A549 (cell line): ENCODE results near the gene HOXA10. TPM values are rescaled to one million over a fixed set of nuclear protein-coding genes. Genes with fewer than 3 reads are reported as not detected.

Experiments used
- ATAC-seq, 2 experiments: fragments of 200-7000 bp in 1 of 2; fragments of >200 bp in 1 of 2; cut with Nextera tagmentation in 1 of 2; cut with Tn5 transposase in 1 of 2; 3 replicates each; pipeline versions ENCODE4 v1.8.0 to v1.9.1; 2018 to 2020; ENCODE audit warnings: mild to moderate bottlenecking in 1 of 2, moderate library complexity in 1 of 2
- CTCF ChIA-PET: fragments of 300-600 bp; sonication (Branson Sonifier 250); formaldehyde crosslinking; extraction: SDS; loops from one replicate; lab custom pipeline; 2021; ENCODE audit warnings: antibody characterized with exemption, inconsistent platforms; lab: Yijun Ruan, JAX
- POLR2A ChIA-PET: fragments of 350-600 bp; formaldehyde crosslinking; extraction: SDS; loops from one replicate; lab custom pipeline; 2021; ENCODE audit warnings: antibody characterized with exemption, inconsistent platforms; lab: Yijun Ruan, JAX
- DNase-seq, 2 experiments: peaks; one replicate each; pipeline versions ENCODE4 v3.0.0 to v3.0.0-alpha.2; 2011 to 2016; ENCODE audit warnings: low read depth in 1 of 2, low spot score in 1 of 2
- FAIRE-seq: peaks from 2 replicates; lab custom pipeline; 2011; peaks lifted over from hg19 to GRCh38; lab: Jason Lieb, UNC
- H3K27ac ChIP-seq, 2 experiments: fragments of >200 bp; sonication (Bioruptor Twin); formaldehyde crosslinking; 3 replicates each; pipeline ENCODE4 v1.5.1; 2016 to 2017
- H3K4me1 ChIP-seq: fragments of >200 bp; sonication (Bioruptor Twin); formaldehyde crosslinking; 3 replicates; pipeline ENCODE4 v1.6.1; 2016
- H3K4me2 ChIP-seq: fragments of >200 bp; sonication (Bioruptor Twin); formaldehyde crosslinking; 3 replicates; pipeline ENCODE4 v1.6.1; 2016
- H3K4me3 ChIP-seq: fragments of >200 bp; sonication (Bioruptor Twin); formaldehyde crosslinking; 3 replicates; pipeline ENCODE4 v1.5.1; 2016
- H3K9me3 ChIP-seq: fragments of >200 bp; sonication (Bioruptor Twin); formaldehyde crosslinking; 3 replicates; pipeline ENCODE4 v1.6.1; 2016
- ATOH8 ChIP-seq: fragments of 250-450 bp; sonication (Bioruptor Pico); IDR thresholded peaks from 2 replicates; pipeline ENCODE4 v1.5.0; 2020; ENCODE audit warnings: low read depth, mild to moderate bottlenecking, moderate library complexity
- BCL3 ChIP-seq: fragments of >200 bp; sonication (Bioruptor Twin); formaldehyde crosslinking; IDR thresholded peaks from 3 replicates; pipeline ENCODE4 v1.6.1; 2016
- BHLHE40 ChIP-seq: IDR thresholded peaks from 2 replicates; pipeline ENCODE4 v1.6.1; 2012; ENCODE audit warnings: low read depth, low read length, inconsistent platforms
- E2F6 ChIP-seq: IDR thresholded peaks from 2 replicates; pipeline ENCODE4 v1.6.1; 2012; ENCODE audit warnings: low read depth, borderline replicate concordance
- EHMT2 ChIP-seq: fragments of 200-600 bp; sonication (generic); IDR thresholded peaks from 2 replicates; pipeline ENCODE4 v1.6.1; 2016; ENCODE audit warnings: antibody characterized with exemption, low read depth, mild to moderate bottlenecking, moderate library complexity
- FOSB ChIP-seq: fragments of 250-450 bp; sonication (Bioruptor Pico); IDR thresholded peaks from 2 replicates; pipeline ENCODE4 v1.5.0; 2020; ENCODE audit warnings: mild to moderate bottlenecking, moderate library complexity
- FOSL2 ChIP-seq, 2 experiments: fragments of 450-650 bp in 1 of 2; fragments of >200 bp in 1 of 2; sonication (Bioruptor Twin) in 1 of 2; formaldehyde crosslinking; IDR thresholded peaks; 2 replicates each; pipeline versions ENCODE4 v1.5.0 to v1.6.1; 2016 to 2020; ENCODE audit warnings: mild to moderate bottlenecking in 1 of 2, moderate library complexity in 1 of 2
- HDAC2 ChIP-seq: fragments of 200-600 bp; sonication (generic); IDR thresholded peaks from 2 replicates; pipeline ENCODE4 v1.6.1; 2016
- HOXA7 ChIP-seq: fragments of 250-450 bp; sonication (Bioruptor Pico); IDR thresholded peaks from 2 replicates; pipeline ENCODE4 v1.5.0; 2020; ENCODE audit warnings: mild to moderate bottlenecking, moderate library complexity
- HOXB5 ChIP-seq: fragments of 250-450 bp; sonication (Bioruptor Pico); IDR thresholded peaks from 2 replicates; pipeline ENCODE4 v1.5.0; 2020; ENCODE audit warnings: mild to moderate bottlenecking, moderate library complexity
- JUN ChIP-seq, 2 experiments: fragments of >200 bp; sonication (Bioruptor Twin); formaldehyde crosslinking; IDR thresholded peaks; 2 replicates in 1 of 2; 3 replicates in 1 of 2; pipeline ENCODE4 v1.6.1; 2016 to 2017
- MAZ ChIP-seq: fragments of 150-350 bp; IDR thresholded peaks from 2 replicates; pipeline ENCODE4 v1.6.1; 2014; ENCODE audit warnings: antibody characterized with exemption, low read depth, low read length, borderline replicate concordance
- NPAS2 ChIP-seq: fragments of 250-450 bp; sonication (Bioruptor Pico); IDR thresholded peaks from 2 replicates; pipeline ENCODE4 v1.8.0; 2022; ENCODE audit warnings: mild to moderate bottlenecking, moderate library complexity, borderline replicate concordance
- PHF8 ChIP-seq: fragments of 200-600 bp; sonication (generic); IDR thresholded peaks from 2 replicates; pipeline ENCODE4 v1.6.1; 2016; ENCODE audit warnings: low read depth, mild to moderate bottlenecking, antibody characterized with exemption, moderate library complexity, borderline replicate concordance
- POLR2AphosphoS2 ChIP-seq: conservative IDR thresholded peaks from 2 replicates; pipeline ENCODE4 v1.6.1; 2012; ENCODE audit warnings: low read length, improper control_type of control experiment, inconsistent platforms
- RNF2 ChIP-seq: fragments of 200-600 bp; sonication (generic); IDR thresholded peaks from 2 replicates; pipeline ENCODE4 v1.6.1; 2016; ENCODE audit warnings: low read depth, mild to moderate bottlenecking, antibody characterized with exemption, moderate library complexity, borderline replicate concordance
- SMC3 ChIP-seq: fragments of >200 bp; sonication (Bioruptor Twin); formaldehyde crosslinking; IDR thresholded peaks from 3 replicates; pipeline ENCODE4 v1.6.1; 2018; ENCODE audit warnings: inconsistent platforms
- SREBF2 ChIP-seq: fragments of 450-650 bp; IDR thresholded peaks from 2 replicates; pipeline ENCODE4 v1.6.1; 2014; ENCODE audit warnings: mild to moderate bottlenecking, moderate library complexity
- TFCP2L1 ChIP-seq: fragments of 250-450 bp; sonication (Bioruptor Pico); IDR thresholded peaks from 2 replicates; pipeline ENCODE4 v1.5.0; 2021; ENCODE audit warnings: mild to moderate bottlenecking
- TP53 ChIP-seq: fragments of 250-450 bp; sonication (Bioruptor Pico); IDR thresholded peaks from 2 replicates; pipeline ENCODE4 v1.5.0; 2021; ENCODE audit warnings: mild to moderate bottlenecking, moderate library complexity
- ZFP36 ChIP-seq: fragments of 450-650 bp; IDR thresholded peaks from 2 replicates; pipeline ENCODE4 v1.6.1; 2014; ENCODE audit warnings: borderline replicate concordance; ENCODE audit not compliant: partially characterized antibody
- WGBS: methylation state at CpG from one replicate; pipeline ENCODE4 v1.1.6; 2017; ENCODE audit errors: missing lambda C conversion rate; 5-methylcytosine and 5-hydroxymethylcytosine counted together
- polyA plus RNA-seq, 4 experiments: library from polyadenylated mRNA; depleted of rRNA in 3 of 4; stranded (reverse); fragments of >200 nt; fragmentation: RNase III in 1 of 4; extraction: RNeasy Plus Mini Kit Qiagen cat#74134 plus additional on column Dnase treatment in 1 of 4; gene quantifications; 2 replicates in 3 of 4; 3 replicates in 1 of 4; pipeline ENCODE4 v1.2.3, GENCODE V29; 2011 to 2017

HOXA10 gene
- polyA plus RNA-seq, 2 of the 4 experiments (the other 2 are of a cell fraction): 5.2 to 7.7 TPM

- no peak for ATAC-seq
- Histone ChIP-seq H3K4me2 (no peak overlapping the region), H3K4me1 (peaks cover 13% of the 10 kb centered on the region), H3K4me3 (no peak overlapping the region), H3K27ac (no peak overlapping the region), H3K9me3 (no peaks in the 10 kb centered on the region)
- DNase-seq: no peak
- WGBS: 91% methylated on average over 40 of the region's 40 CpGs
- ChIA-PET POLR2A (no interaction called here), CTCF (interaction anchor here (0.6 to 2.5 kb wide), 7 partner anchors 8 to 31 kb away, joined by 3 to 14 read pairs (median 4); no protein-coding TSS in a partner anchor)
- TF ChIP-seq SMC3 (no peak), POLR2AphosphoS2 (no peak), NPAS2 (CRISPR knock-in tag) (no peak), PHF8 (no peak), HOXB5 (no peak), HDAC2 (no peak), BHLHE40 (no peak), JUN (IDR thresholded peaks at IDR 0.05) (no peak), TFCP2L1 (no peak), FOSB (CRISPR knock-in tag) (no peak), ZFP36 (no peak), RNF2 (no peak), TP53 (CRISPR knock-in tag) (no peak), EHMT2 (no peak), ATOH8 (CRISPR knock-in tag) (no peak), BCL3 (no peak)
- no peak for FAIRE-seq
Observed at GRCh38 chr7:27175626-27176523, 1.8 kb upstream of the HOXA10 start.

GRCh38 chr7:27174874-27175625 is 930 bp upstream of the HOXA10 start:
- peaks cover 9% of the 10 kb centered on the region for H3K4me1 ChIP-seq
- ATAC-seq (no peak), DNase-seq (no peak), FAIRE-seq (no peak)
- WGBS: 83% methylated on average over 12 of the region's 12 CpGs
- no peaks in the 10 kb centered on the region for H3K9me3 ChIP-seq
- no peak overlapping the region for H3K4me2 ChIP-seq
- no peak overlapping the region for H3K27ac ChIP-seq
- ChIA-PET CTCF (interaction anchor here (1.3 to 6.1 kb wide), 5 partner anchors 11 to 26 kb away, joined by 3 to 47 read pairs (median 7); no protein-coding TSS in a partner anchor), POLR2A (interaction anchor here (0.6 kb wide), 1 partner anchor 746 kb away, joined by 3 read pairs; no protein-coding TSS in a partner anchor)
- H3K4me3 ChIP-seq: no peak overlapping the region
- TF ChIP-seq E2F6: no peak
- TF ChIP-seq SMC3: no peak
- no peak for TF ChIP-seq HOXA7 (CRISPR knock-in tag)
- TF ChIP-seq MAZ: no peak
- no peak for TF ChIP-seq SREBF2
- no peak for TF ChIP-seq FOSL2 (IDR thresholded peaks at IDR 0.05)
- no peak for TF ChIP-seq FOSL2 (CRISPR knock-in tag; IDR thresholded peaks at IDR 0.05)
